Right atrium auricular region (tissue), 2 donors: ENCODE data around the gene MCTS1. TPM values are rescaled to one million over a fixed set of nuclear protein-coding genes. Genes with fewer than 3 reads are reported as not detected.

Source experiments
- DNase-seq: peaks from one replicate; pipeline ENCODE4 v3.0.0-alpha.2; 2019; ENCODE audit warnings: low spot score
- H3K27ac ChIP-seq, 2 donors: fragments of 200-600 bp; sonication (generic); 1 replicate in 1 of 2; 2 replicates in 1 of 2; pipeline ENCODE4 v1.5.1; 2016 to 2019
- H3K27me3 ChIP-seq, 2 donors: fragments of 200-600 bp; sonication (generic); one replicate each; pipeline versions ENCODE4 v1.5.1 to v1.6.0; 2017 to 2019
- H3K36me3 ChIP-seq: fragments of 200-600 bp; sonication (generic); one replicate; pipeline ENCODE4 v1.5.1; 2016
- H3K4me1 ChIP-seq, 2 donors: fragments of 200-600 bp; sonication (generic); one replicate each; pipeline versions ENCODE4 v1.5.1 to v1.6.0; 2017 to 2019
- H3K4me3 ChIP-seq, 2 donors: fragments of 200-600 bp; sonication (generic); 1 replicate in 1 of 2; 2 replicates in 1 of 2; pipeline ENCODE4 v1.5.1; 2017 to 2019; ENCODE audit warnings: mild to moderate bottlenecking in 1 of 2, moderate library complexity in 1 of 2
- H3K9me3 ChIP-seq, 2 donors: fragments of 200-600 bp; sonication (generic); one replicate each; pipeline ENCODE4 v1.5.1; 2019
- total RNA-seq, 2 donors: library from RNA; depleted of rRNA; stranded (reverse); fragments of >200 nt; gene quantifications; one replicate each; pipeline ENCODE4 v1.1.0, GENCODE V29; 2016
- TF ChIP-seq, protein P1 (sequence below), 2 donors: fragments of 200-600 bp; sonication (generic); IDR thresholded peaks; one replicate each; pipeline ENCODE4 v1.5.1; 2019; ENCODE audit warnings: antibody characterized with exemption in 2 of 2

MCTS1 gene
- total RNA-seq, 2 donors from 2014 or later, result 17.2 to 25.3 TPM

DNA sequence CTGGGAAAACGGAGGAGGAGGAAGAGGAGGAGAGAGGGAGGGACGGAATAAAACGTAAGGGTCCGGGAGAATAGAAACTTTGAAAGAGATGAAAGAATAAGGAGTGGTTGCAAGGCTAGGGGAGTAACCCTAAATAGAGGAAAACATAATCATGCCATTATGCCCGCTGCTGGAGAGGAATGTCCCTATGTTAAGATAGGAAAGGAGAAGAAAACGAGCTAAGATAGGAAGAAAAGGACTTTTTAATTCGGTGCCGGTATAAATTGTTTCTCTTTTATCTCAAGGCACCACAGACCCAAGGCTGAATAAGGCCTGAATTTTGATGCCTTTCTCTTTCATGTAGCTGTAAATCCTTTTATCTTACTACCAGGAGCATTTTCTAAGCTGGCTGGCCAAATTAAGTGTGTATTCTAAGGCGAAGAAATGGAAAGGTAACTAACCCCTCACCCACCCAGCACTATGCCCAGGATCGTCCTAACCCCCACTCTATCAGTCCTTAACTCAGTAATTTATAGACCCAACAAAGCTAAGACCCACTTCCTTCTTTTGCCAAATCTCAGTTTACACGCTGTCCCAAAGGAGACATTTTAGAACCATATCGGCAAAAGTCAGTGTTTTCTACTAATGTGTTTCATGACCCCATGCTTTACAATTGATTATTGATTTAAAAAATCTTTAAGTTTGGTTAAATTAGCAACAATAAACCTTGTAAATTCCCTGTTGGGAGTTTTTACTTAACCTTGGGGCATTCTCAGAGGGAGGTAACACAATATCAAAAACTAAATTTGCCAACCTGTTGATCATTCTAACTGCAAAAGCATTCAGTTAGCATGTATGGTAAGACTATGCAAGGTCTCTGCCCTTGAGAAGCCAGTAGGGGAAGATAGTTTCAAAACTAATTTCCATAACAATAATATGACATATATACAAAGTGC, 42.0 kb upstream of the MCTS1 start:
- peaks cover 0 to 7% of the 10 kb centered on the region in 2 donors for H3K4me1 ChIP-seq

DNA sequence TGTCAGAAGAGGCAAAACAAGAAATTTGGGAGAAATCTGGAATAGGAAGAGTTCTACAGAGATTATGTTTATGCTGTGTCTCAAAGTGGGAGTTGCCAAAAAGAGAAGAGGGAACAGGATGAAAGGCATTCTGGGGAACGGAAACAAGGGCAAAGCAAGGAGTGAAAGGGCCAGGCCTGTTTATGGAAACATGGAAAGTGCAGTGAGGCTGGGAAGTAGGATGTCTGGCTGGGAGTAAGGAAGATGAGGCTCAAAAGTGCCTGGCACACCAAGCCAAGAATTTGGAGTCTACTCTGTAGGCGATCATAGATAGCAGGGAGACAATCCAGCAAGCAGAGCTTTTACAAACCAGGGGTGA, 41.4 kb upstream of the MCTS1 start:
- peaks cover 0 to 7% of the 10 kb centered on the region in 2 donors for H3K4me1 ChIP-seq
- TF ChIP-seq, protein P1, sequence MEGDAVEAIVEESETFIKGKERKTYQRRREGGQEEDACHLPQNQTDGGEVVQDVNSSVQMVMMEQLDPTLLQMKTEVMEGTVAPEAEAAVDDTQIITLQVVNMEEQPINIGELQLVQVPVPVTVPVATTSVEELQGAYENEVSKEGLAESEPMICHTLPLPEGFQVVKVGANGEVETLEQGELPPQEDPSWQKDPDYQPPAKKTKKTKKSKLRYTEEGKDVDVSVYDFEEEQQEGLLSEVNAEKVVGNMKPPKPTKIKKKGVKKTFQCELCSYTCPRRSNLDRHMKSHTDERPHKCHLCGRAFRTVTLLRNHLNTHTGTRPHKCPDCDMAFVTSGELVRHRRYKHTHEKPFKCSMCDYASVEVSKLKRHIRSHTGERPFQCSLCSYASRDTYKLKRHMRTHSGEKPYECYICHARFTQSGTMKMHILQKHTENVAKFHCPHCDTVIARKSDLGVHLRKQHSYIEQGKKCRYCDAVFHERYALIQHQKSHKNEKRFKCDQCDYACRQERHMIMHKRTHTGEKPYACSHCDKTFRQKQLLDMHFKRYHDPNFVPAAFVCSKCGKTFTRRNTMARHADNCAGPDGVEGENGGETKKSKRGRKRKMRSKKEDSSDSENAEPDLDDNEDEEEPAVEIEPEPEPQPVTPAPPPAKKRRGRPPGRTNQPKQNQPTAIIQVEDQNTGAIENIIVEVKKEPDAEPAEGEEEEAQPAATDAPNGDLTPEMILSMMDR (IDR thresholded peaks at IDR 0.05), result no peak
- no peaks in the 10 kb centered on the region for H3K27me3 ChIP-seq
- no peak for DNase-seq
- peak overlapping the region; percentile 96 to 98 for H3K27ac ChIP-seq
- no peaks in the 10 kb centered on the region for H3K36me3 ChIP-seq
- H3K4me3 ChIP-seq, result no peak overlapping the region
- no peaks in the 10 kb centered on the region for H3K9me3 ChIP-seq

More for the DNA sequence above, 42.0 kb upstream of the MCTS1 start:
- peak overlapping the region; percentile 96 to 98 for H3K27ac ChIP-seq
- peak overlapping the region; percentile 40 to 63 for H3K4me3 ChIP-seq
- H3K27me3 ChIP-seq, result no peaks in the 10 kb centered on the region
- H3K9me3 ChIP-seq, result no peaks in the 10 kb centered on the region
- TF ChIP-seq, protein P1 (IDR thresholded peaks at IDR 0.05), result no peak
- no peak for DNase-seq
- no peaks in the 10 kb centered on the region for H3K36me3 ChIP-seq

DNA sequence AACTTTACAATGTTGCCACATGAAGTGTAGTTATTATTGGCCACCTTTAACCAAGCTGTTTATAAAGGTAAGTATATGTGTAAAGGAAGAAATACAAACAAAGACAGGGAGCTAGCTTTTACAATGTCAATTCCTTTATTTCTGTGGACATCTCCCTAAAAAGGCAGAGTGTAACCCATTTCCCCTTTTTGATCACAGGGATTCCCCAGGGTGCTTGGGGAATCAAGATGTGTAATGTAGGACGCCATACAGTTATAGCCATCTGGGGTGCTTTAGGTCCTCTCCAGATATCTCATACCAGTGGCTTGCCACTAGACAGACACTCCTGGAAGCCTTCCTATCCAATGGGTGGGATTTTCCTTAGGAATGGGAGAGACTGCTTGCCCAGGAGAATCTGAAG, 39.0 kb upstream of the MCTS1 start:
- no peaks in the 10 kb centered on the region for H3K9me3 ChIP-seq
- H3K36me3 ChIP-seq, result no peaks in the 10 kb centered on the region
- no peaks in the 10 kb centered on the region for H3K27me3 ChIP-seq
- H3K4me1 ChIP-seq, result peaks cover 0 to 7% of the 10 kb centered on the region in 2 donors
- H3K4me3 ChIP-seq, result no peak overlapping the region
- no peak overlapping the region for H3K27ac ChIP-seq
- no peak for DNase-seq
- TF ChIP-seq, protein P1 (IDR thresholded peaks at IDR 0.05), result no peak

DNA sequence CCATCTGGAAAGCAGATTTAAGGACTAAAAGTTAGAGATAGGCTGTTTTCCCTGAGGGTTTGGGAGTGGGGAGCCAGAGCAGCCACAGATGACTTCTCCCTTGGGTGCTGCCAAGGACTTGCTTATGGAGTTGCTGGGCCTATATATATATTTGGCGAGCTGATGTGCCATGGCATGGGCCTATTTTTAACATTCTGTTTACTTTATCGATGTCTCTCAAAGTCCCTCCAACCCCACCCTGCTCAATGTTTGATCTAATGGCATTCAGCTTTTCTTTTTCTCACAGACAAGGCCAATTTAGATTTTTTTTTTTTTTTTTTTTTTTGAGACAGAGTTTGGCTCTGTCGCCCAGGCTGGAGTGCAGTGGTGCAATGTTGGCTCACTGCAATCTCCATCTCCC, 37.1 kb upstream of the MCTS1 start:
- TF ChIP-seq, protein P1 (IDR thresholded peaks at IDR 0.05), result no peak
- no peaks in the 10 kb centered on the region for H3K27me3 ChIP-seq
- DNase-seq, result no peak
- no peaks in the 10 kb centered on the region for H3K9me3 ChIP-seq
- no peak overlapping the region for H3K27ac ChIP-seq
- no peak overlapping the region for H3K4me3 ChIP-seq
- no peaks in the 10 kb centered on the region for H3K36me3 ChIP-seq
- H3K4me1 ChIP-seq, result peaks cover 0 to 7% of the 10 kb centered on the region in 2 donors

DNA sequence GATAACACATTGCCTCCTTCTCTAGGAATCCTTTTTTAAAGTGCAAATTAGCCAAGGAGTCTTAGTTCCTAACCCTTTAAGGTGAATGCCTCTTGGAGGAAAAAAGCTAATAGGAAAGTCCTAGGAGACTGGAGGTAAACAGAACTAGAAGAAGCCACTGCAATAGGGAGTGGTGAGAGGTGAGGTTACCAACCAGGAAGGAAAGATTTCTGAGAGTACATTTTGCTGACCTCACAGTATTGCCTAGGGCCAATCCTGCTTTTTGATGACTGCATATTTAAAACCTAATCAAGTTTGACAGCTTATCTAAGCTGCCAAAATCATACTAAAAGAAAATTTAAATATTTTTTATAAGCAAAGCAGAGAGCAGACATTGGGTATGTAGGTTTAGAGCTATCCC, 35.9 kb upstream of the MCTS1 start:
- Histone ChIP-seq H3K4me1 (no peaks in the 10 kb centered on the region), H3K27ac (no peak overlapping the region), H3K4me3 (no peak overlapping the region), H3K27me3 (no peaks in the 10 kb centered on the region), H3K36me3 (no peaks in the 10 kb centered on the region), H3K9me3 (no peaks in the 10 kb centered on the region)
- TF ChIP-seq, protein P1 (IDR thresholded peaks at IDR 0.05), result no peak
- DNase-seq, result no peak
